SK-N-MC (cell line): ENCODE results near the gene POC1A.
A peak's percentile ranks its signal among the peaks of the same experiment; 100 is the strongest.

Experiments
- DNase-seq: peaks from one replicate; pipeline ENCODE4 v3.0.0-alpha.2; 2011; ENCODE audit warnings: low read depth, low spot score
- H3K27ac ChIP-seq: fragments of 200-600 bp; sonication (generic); 2 replicates; pipeline ENCODE4 v1.5.1; 2016; ENCODE audit warnings: mixed run types
- H3K36me3 ChIP-seq: fragments of 200-600 bp; sonication (generic); 2 replicates; pipeline ENCODE4 v1.6.1; 2017; ENCODE audit warnings: antibody characterized with exemption, low read length, mixed read lengths; ENCODE audit not compliant: insufficient read depth
- H3K4me3 ChIP-seq: fragments of 200-600 bp; sonication (generic); 2 replicates; pipeline ENCODE4 v1.5.1; 2016
- H3K9ac ChIP-seq: fragments of 200-600 bp; sonication (generic); 2 replicates; pipeline ENCODE4 v1.8.0; 2017; ENCODE audit warnings: mixed run types, mixed read lengths; ENCODE audit not compliant: insufficient read length
- H3K9me3 ChIP-seq: fragments of 200-600 bp; sonication (generic); 2 replicates; pipeline ENCODE4 v1.6.1; 2017; ENCODE audit warnings: low read depth, mild to moderate bottlenecking, antibody characterized with exemption, low read length, moderate library complexity, mixed read lengths
- EZH2 ChIP-seq: fragments of 200-600 bp; sonication (generic); IDR thresholded peaks from one replicate; pipeline ENCODE4 v1.6.1; 2017; ENCODE audit warnings: antibody characterized with exemption
- FOXP2 ChIP-seq: optimal IDR thresholded peaks from 2 replicates; pipeline ENCODE3; 2011; ENCODE audit warnings: mild to moderate bottlenecking, moderate library complexity; ENCODE audit not compliant: insufficient read depth; ENCODE audit errors: extremely low read length, control extremely low read depth
- POLR2AphosphoS5 ChIP-seq: IDR thresholded peaks from 2 replicates; pipeline ENCODE4 v1.6.1; 2012; ENCODE audit warnings: mild to moderate bottlenecking, low read depth, low read length, borderline replicate concordance

Gene POC1A

GRCh38 chr3:52084216-52084945, 69.8 kb downstream of the POC1A start:
- TF ChIP-seq POLR2AphosphoS5, result no peak
- no peak for TF ChIP-seq FOXP2
- no peak for TF ChIP-seq EZH2
- Histone ChIP-seq H3K36me3 (no peaks in the 10 kb centered on the region), H3K27ac (no peak overlapping the region), H3K9me3 (no peaks in the 10 kb centered on the region), H3K4me3 (no peak overlapping the region), H3K9ac (no peak overlapping the region)
- no peak for DNase-seq

- H3K27ac ChIP-seq, result no peak overlapping the region
- H3K36me3 ChIP-seq, result no peaks in the 10 kb centered on the region
- no peak overlapping the region for H3K9ac ChIP-seq
- no peak for TF ChIP-seq POLR2AphosphoS5
- no peak for TF ChIP-seq EZH2
- TF ChIP-seq FOXP2, result no peak
- no peak for DNase-seq
- H3K4me3 ChIP-seq, result no peak overlapping the region
- no peaks in the 10 kb centered on the region for H3K9me3 ChIP-seq
These were observed 70.6 kb downstream of the POC1A start for GRCh38 chr3:52083556-52084087.

GRCh38 chr3:52082951-52083350, 71.3 kb downstream of the POC1A start:
- Histone ChIP-seq H3K9ac (no peak overlapping the region), H3K9me3 (no peaks in the 10 kb centered on the region), H3K27ac (no peak overlapping the region), H3K4me3 (no peak overlapping the region), H3K36me3 (no peaks in the 10 kb centered on the region)
- DNase-seq, result no peak
- TF ChIP-seq EZH2, result no peak
- no peak for TF ChIP-seq POLR2AphosphoS5
- TF ChIP-seq FOXP2, result no peak

- H3K36me3 ChIP-seq, result no peaks in the 10 kb centered on the region
- no peak for TF ChIP-seq EZH2
- no peak for TF ChIP-seq POLR2AphosphoS5
- TF ChIP-seq FOXP2, result no peak
- no peak overlapping the region for H3K27ac ChIP-seq
- no peak overlapping the region for H3K4me3 ChIP-seq
- DNase-seq, result no peak
- no peak overlapping the region for H3K9ac ChIP-seq
- no peaks in the 10 kb centered on the region for H3K9me3 ChIP-seq
These were observed 73.1 kb downstream of the POC1A start for GRCh38 chr3:52080830-52081719.

- H3K27ac ChIP-seq, result no peak overlapping the region
- no peak for DNase-seq
- H3K9me3 ChIP-seq, result no peaks in the 10 kb centered on the region
- H3K9ac ChIP-seq, result no peak overlapping the region
- TF ChIP-seq FOXP2, result no peak
- no peak for TF ChIP-seq POLR2AphosphoS5
- TF ChIP-seq EZH2, result no peak
- H3K4me3 ChIP-seq, result no peak overlapping the region
- H3K36me3 ChIP-seq, result no peaks in the 10 kb centered on the region
These were observed 74.3 kb downstream of the POC1A start for GRCh38 chr3:52079958-52080357.

- no peaks in the 10 kb centered on the region for H3K36me3 ChIP-seq
- H3K9me3 ChIP-seq, result no peaks in the 10 kb centered on the region
- no peak for DNase-seq
- H3K9ac ChIP-seq, result no peak overlapping the region
- no peak overlapping the region for H3K27ac ChIP-seq
- no peak overlapping the region for H3K4me3 ChIP-seq
- no peak for TF ChIP-seq EZH2
- TF ChIP-seq FOXP2, result no peak
- TF ChIP-seq POLR2AphosphoS5, result no peak
These were observed 75.3 kb downstream of the POC1A start for GRCh38 chr3:52078781-52079560.

- Histone ChIP-seq H3K36me3 (no peaks in the 10 kb centered on the region), H3K4me3 (no peak overlapping the region), H3K27ac (0 out of 2 replicates have a peak overlapping the region, but pooled peaks have one; percentile 36), H3K9me3 (no peaks in the 10 kb centered on the region), H3K9ac (no peak overlapping the region)
- DNase-seq, result no peak
- TF ChIP-seq POLR2AphosphoS5, result no peak
- no peak for TF ChIP-seq EZH2
- no peak for TF ChIP-seq FOXP2
These were observed 76.3 kb downstream of the POC1A start for GRCh38 chr3:52077925-52078324.

- no peak for DNase-seq
- H3K36me3 ChIP-seq, result no peaks in the 10 kb centered on the region
- TF ChIP-seq EZH2, result no peak
- TF ChIP-seq POLR2AphosphoS5, result no peak
- no peak for TF ChIP-seq FOXP2
- H3K9ac ChIP-seq, result no peak overlapping the region
- H3K4me3 ChIP-seq, result no peak overlapping the region
- no peaks in the 10 kb centered on the region for H3K9me3 ChIP-seq
- H3K27ac ChIP-seq, result no peak overlapping the region
These were observed 77.1 kb downstream of the POC1A start for GRCh38 chr3:52076896-52077780.
